HEK293 (cell line): ENCODE results near the gene CDH23.
A peak's percentile ranks its signal among the peaks of the same experiment; 100 is the strongest.

Experiments used
- CTCF ChIA-PET: fragments of 350-600 bp; formaldehyde crosslinking; extraction: SDS; loops from one replicate; lab custom pipeline; 2021; ENCODE audit warnings: antibody characterized with exemption; lab: Yijun Ruan, JAX
- POLR2A ChIA-PET: fragments of 300-600 bp; formaldehyde crosslinking; extraction: SDS; loops from one replicate; lab custom pipeline; 2020; ENCODE audit warnings: antibody characterized with exemption, inconsistent platforms; lab: Yijun Ruan, JAX
- H3K27ac ChIP-seq: fragments of 200-500 bp; sonication (Bioruptor generic); 2 replicates; pipeline ENCODE4 v1.5.1; 2014; ENCODE audit warnings: low read depth, low read length, control low read depth, inconsistent platforms; ENCODE audit errors: extremely low read depth
- H3K36me3 ChIP-seq, 2 experiments: fragments of 200-500 bp in 1 of 2; sonication (Bioruptor generic) in 1 of 2; 1 replicate in 1 of 2; 2 replicates in 1 of 2; pipeline ENCODE4 v1.5.1; 2014 to 2017; ENCODE audit warnings: inconsistent platforms in 2 of 2, low read length in 2 of 2; ENCODE audit not compliant: control insufficient read depth in 2 of 2, insufficient read depth in 1 of 2
- H3K4me1 ChIP-seq: fragments of 200-500 bp; sonication (Bioruptor generic); 2 replicates; pipeline ENCODE4 v1.5.1; 2014; ENCODE audit warnings: mild to moderate bottlenecking, low read length, inconsistent platforms; ENCODE audit not compliant: control insufficient read depth, insufficient read depth
- H3K4me3 ChIP-seq: 2 replicates; pipeline ENCODE4 v1.5.1; 2011; ENCODE audit warnings: low read depth, mild to moderate bottlenecking, control low read depth, low read length, moderate library complexity
- H3K9me3 ChIP-seq: fragments of 200-500 bp; sonication (Bioruptor generic); 2 replicates; pipeline ENCODE4 v1.5.1; 2014; ENCODE audit warnings: low read depth, low read length, inconsistent platforms; ENCODE audit not compliant: control insufficient read depth, insufficient read depth
- CTCF ChIP-seq: fragments of 450-650 bp; formaldehyde crosslinking; IDR thresholded peaks from 2 replicates; pipeline ENCODE4 v1.5.1; 2016; ENCODE audit warnings: missing biosample characterization, missing genetic modification characterization
- EGR2 ChIP-seq: fragments of 450-650 bp; formaldehyde crosslinking; IDR thresholded peaks from 2 replicates; pipeline ENCODE4 v1.5.1; 2016; ENCODE audit warnings: low read depth, missing biosample characterization, missing genetic modification characterization
- IKZF3 ChIP-seq: fragments of 450-650 bp; IDR thresholded peaks from 2 replicates; pipeline ENCODE4 v1.5.0; 2018; ENCODE audit warnings: missing biosample characterization, mild to moderate bottlenecking, missing genetic modification characterization, moderate library complexity
- KLF9 ChIP-seq: fragments of 450-650 bp; formaldehyde crosslinking; IDR thresholded peaks from 2 replicates; pipeline ENCODE4 v1.5.1; 2016; ENCODE audit warnings: missing biosample characterization, missing genetic modification characterization, low read depth
- SP3 ChIP-seq: fragments of 450-650 bp; formaldehyde crosslinking; IDR thresholded peaks from 2 replicates; pipeline ENCODE4 v1.5.1; 2016; ENCODE audit warnings: missing biosample characterization, missing genetic modification characterization
- ZBTB21 ChIP-seq: fragments of 450-650 bp; formaldehyde crosslinking; IDR thresholded peaks from 2 replicates; pipeline ENCODE4 v1.5.1; 2017; ENCODE audit warnings: missing biosample characterization, missing genetic modification characterization
- ZFHX2 ChIP-seq: fragments of 450-650 bp; formaldehyde crosslinking; conservative IDR thresholded peaks from 2 replicates; pipeline ENCODE4 v1.5.1; 2016; ENCODE audit warnings: missing biosample characterization, missing genetic modification characterization
- ZFP3 ChIP-seq: fragments of 450-650 bp; formaldehyde crosslinking; IDR thresholded peaks from 2 replicates; pipeline ENCODE4 v1.5.1; 2016; ENCODE audit warnings: low read depth, missing biosample characterization, missing genetic modification characterization
- ZIC2 ChIP-seq: fragments of 450-650 bp; formaldehyde crosslinking; IDR thresholded peaks from 2 replicates; pipeline ENCODE4 v1.5.1; 2016; ENCODE audit warnings: missing biosample characterization, missing genetic modification characterization
- ZNF121 ChIP-seq: fragments of 450-650 bp; formaldehyde crosslinking; IDR thresholded peaks from 2 replicates; pipeline ENCODE4 v1.5.1; 2016; ENCODE audit warnings: missing biosample characterization, missing genetic modification characterization
- ZNF174 ChIP-seq: fragments of 450-650 bp; formaldehyde crosslinking; IDR thresholded peaks from 2 replicates; pipeline ENCODE4 v1.5.0; 2017; ENCODE audit warnings: missing biosample characterization, mild to moderate bottlenecking, missing genetic modification characterization
- ZNF248 ChIP-seq: fragments of 450-650 bp; formaldehyde crosslinking; IDR thresholded peaks from 2 replicates; pipeline ENCODE4 v1.5.1; 2017; ENCODE audit warnings: missing biosample characterization, missing genetic modification characterization
- ZNF274 ChIP-seq, 2 experiments: fragments of 200-500 bp in 1 of 2; fragments of 450-650 bp in 1 of 2; sonication (Bioruptor generic) in 1 of 2; formaldehyde crosslinking in 1 of 2; IDR thresholded peaks; 2 replicates each; pipeline versions ENCODE4 v1.5.1 to v1.6.1; 2014 to 2016; ENCODE audit warnings: borderline replicate concordance in 1 of 2, inconsistent platforms in 1 of 2, low read length in 1 of 2, missing biosample characterization in 1 of 2, missing genetic modification characterization in 1 of 2
- ZNF292 ChIP-seq: fragments of 450-650 bp; formaldehyde crosslinking; IDR thresholded peaks from 2 replicates; pipeline ENCODE4 v1.5.1; 2016; ENCODE audit warnings: low read depth, missing biosample characterization, missing genetic modification characterization, borderline replicate concordance
- ZNF391 ChIP-seq: fragments of 450-650 bp; formaldehyde crosslinking; IDR thresholded peaks from 2 replicates; pipeline ENCODE4 v1.5.1; 2016; ENCODE audit warnings: low read depth, missing biosample characterization, missing genetic modification characterization, borderline replicate concordance
- ZNF513 ChIP-seq: fragments of 450-650 bp; IDR thresholded peaks from 2 replicates; pipeline ENCODE4 v1.5.1; 2018; ENCODE audit warnings: missing biosample characterization, missing genetic modification characterization
- ZNF561 ChIP-seq: fragments of 450-650 bp; IDR thresholded peaks from 2 replicates; pipeline ENCODE4 v1.5.1; 2018; ENCODE audit warnings: missing biosample characterization, missing genetic modification characterization, borderline replicate concordance
- ZNF701 ChIP-seq: fragments of 450-650 bp; formaldehyde crosslinking; IDR thresholded peaks from 2 replicates; pipeline ENCODE4 v1.5.1; 2016; ENCODE audit warnings: missing biosample characterization, missing genetic modification characterization
- ZNF747 ChIP-seq: fragments of 450-650 bp; formaldehyde crosslinking; IDR thresholded peaks from 2 replicates; pipeline ENCODE4 v1.5.1; 2016; ENCODE audit warnings: missing biosample characterization, missing genetic modification characterization
- ZNF776 ChIP-seq: fragments of 450-650 bp; formaldehyde crosslinking; IDR thresholded peaks from 2 replicates; pipeline ENCODE4 v1.5.0; 2017; ENCODE audit warnings: missing biosample characterization, missing genetic modification characterization, borderline replicate concordance
- ZSCAN16 ChIP-seq: fragments of 450-650 bp; formaldehyde crosslinking; IDR thresholded peaks from 2 replicates; pipeline ENCODE4 v1.5.1; 2016; ENCODE audit warnings: missing biosample characterization, missing genetic modification characterization

The CDH23 gene

GRCh38 chr10:71725998-71726579 lies 329.4 kb downstream of the CDH23 start:
- no peaks in the 10 kb centered on the region; the same call in 1 of the 2 replicates for H3K4me1 ChIP-seq
- POLR2A ChIA-PET = no interaction called here
- H3K9me3 ChIP-seq = no peaks in the 10 kb centered on the region
- no peak overlapping the region for H3K4me3 ChIP-seq
- no peak for TF ChIP-seq ZNF292 (tag by site-specific recombination)
- TF ChIP-seq ZFHX2 (tag by site-specific recombination) = peak; percentile 88
- TF ChIP-seq ZIC2 = peak; percentile 45; the same call in 1 of the 2 replicates
- TF ChIP-seq ZNF174 (tag by site-specific recombination) = no peak
- TF ChIP-seq ZBTB21 (tag by site-specific recombination) = no peak
- peak; percentile 91 for TF ChIP-seq EGR2 (tag by site-specific recombination)
- TF ChIP-seq ZFP3 (tag by site-specific recombination) = no peak
- no peak for TF ChIP-seq ZSCAN16 (tag by site-specific recombination)
- no peak for TF ChIP-seq ZNF248 (tag by site-specific recombination)
- TF ChIP-seq ZNF274 (IDR thresholded peaks at IDR 0.05; ENCODE audit: low read length) = no peak
- no peak for TF ChIP-seq ZNF274 (tag by site-specific recombination; IDR thresholded peaks at IDR 0.05; ENCODE audit: borderline replicate concordance)
- TF ChIP-seq ZNF747 (tag by site-specific recombination) = no peak
- TF ChIP-seq ZNF776 = no peak
- TF ChIP-seq, all 188 proteins: peak for 3
- Histone ChIP-seq H3K27ac (no peak overlapping the region), H3K36me3 (no peaks in the 10 kb centered on the region)
- CTCF ChIA-PET = interaction anchor here (0.6 to 2.2 kb wide), 10 partner anchors 9 to 171 kb away, joined by 3 to 8 read pairs (median 4); partner anchors contain the start of gene VSIR

- Histone ChIP-seq H3K27ac (no peak overlapping the region), H3K9me3 (no peaks in the 10 kb centered on the region)
These were observed 329.9 kb downstream of the CDH23 start for GRCh38 chr10:71726580-71727104.

GRCh38 chr10:71727105-71727737 lies 330.5 kb downstream of the CDH23 start:
- H3K36me3 ChIP-seq = no peaks in the 10 kb centered on the region
- POLR2A ChIA-PET = no interaction called here
- H3K4me3 ChIP-seq = no peak overlapping the region
- H3K9me3 ChIP-seq = no peaks in the 10 kb centered on the region
- no peak overlapping the region for H3K27ac ChIP-seq
- CTCF ChIA-PET = interaction anchor here (0.5 to 1.7 kb wide), 5 partner anchors 10 to 159 kb away, joined by 3 to 6 read pairs (median 4); partner anchors contain the start of gene VSIR
- no peaks in the 10 kb centered on the region; the same call in 1 of the 2 replicates for H3K4me1 ChIP-seq
- no peak for TF ChIP-seq ZNF701 (tag by site-specific recombination)
- no peak for TF ChIP-seq ZNF561 (tag by site-specific recombination)
- TF ChIP-seq ZNF391 = no peak
- TF ChIP-seq KLF9 = no peak
- TF ChIP-seq ZNF513 = no peak
- TF ChIP-seq CTCF = no peak
- TF ChIP-seq ZNF121 (tag by site-specific recombination) = no peak
- TF ChIP-seq SP3 (tag by site-specific recombination) = no peak

More at GRCh38 chr10:71726580-71727104, 329.9 kb downstream of the CDH23 start:
- H3K4me1 ChIP-seq = no peaks in the 10 kb centered on the region; the same call in 1 of the 2 replicates
- H3K4me3 ChIP-seq = no peak overlapping the region
- no peak for TF ChIP-seq IKZF3 (tag by site-specific recombination)
- TF ChIP-seq ZFHX2 (tag by site-specific recombination) = peak; percentile 45
- POLR2A ChIA-PET = no interaction called here
- no peaks in the 10 kb centered on the region for H3K36me3 ChIP-seq
- CTCF ChIA-PET = interaction anchor here (0.5 to 2.2 kb wide), 9 partner anchors 9 to 170 kb away, joined by 3 to 8 read pairs (median 4); partner anchors contain the start of gene VSIR
